ENCODE results near the gene TM4SF18. TPM values are rescaled to one million over a fixed set of nuclear protein-coding genes. Genes with fewer than 3 reads are reported as not detected.
"Not testable (repeated sequence)": the region's sequence is repeated elsewhere in the genome, so short reads cannot be mapped to it uniquely, and the experiment has no call there.

TM4SF18 gene, protein sequence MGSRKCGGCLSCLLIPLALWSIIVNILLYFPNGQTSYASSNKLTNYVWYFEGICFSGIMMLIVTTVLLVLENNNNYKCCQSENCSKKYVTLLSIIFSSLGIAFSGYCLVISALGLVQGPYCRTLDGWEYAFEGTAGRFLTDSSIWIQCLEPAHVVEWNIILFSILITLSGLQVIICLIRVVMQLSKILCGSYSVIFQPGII
- 10 to 100 TPM in 1 of 6 donors, 1 to 10 TPM in 5; 3.3 to 10.6 (median 3.9) TPM for total RNA-seq
- polyA plus RNA-seq, result 1 to 10 TPM; 2.4 to 6.4 TPM

DNA sequence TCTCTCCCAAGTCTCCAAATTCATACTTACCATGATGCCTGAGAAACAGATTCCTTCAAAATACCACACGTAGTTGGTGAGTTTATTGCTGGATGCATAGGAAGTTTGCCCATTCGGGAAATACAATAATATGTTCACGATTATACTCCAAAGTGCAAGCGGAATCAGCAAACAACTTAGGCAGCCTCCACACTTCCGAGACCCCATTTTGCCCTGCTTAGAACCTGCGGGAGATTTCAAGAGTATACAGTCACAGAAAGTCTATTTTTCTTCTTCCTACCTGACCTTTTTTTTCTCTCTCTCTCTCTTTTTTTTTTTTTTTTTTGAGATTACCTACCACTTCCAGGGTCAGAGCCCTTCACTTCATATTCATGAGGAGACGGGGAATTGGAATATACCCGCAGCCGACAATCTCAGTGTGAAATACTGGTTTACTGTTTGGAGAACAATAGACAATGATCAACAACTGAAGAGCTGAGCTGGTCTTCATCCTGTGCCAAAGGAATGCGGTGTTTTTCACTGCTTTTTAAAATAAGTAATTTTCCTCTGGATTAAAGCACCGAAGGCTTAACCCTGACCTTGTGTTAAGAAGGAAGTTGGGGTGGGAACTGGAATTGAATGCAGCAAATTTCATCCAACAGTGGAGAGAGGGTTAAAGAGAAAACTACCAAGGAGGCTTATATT lies at the start of gene TM4SF18:
TM4SF18 (minus strand) TSS at position 461 of the 684 bp plus-strand sequence; CDS start at position 207, 254 bp downstream.
- Histone ChIP-seq H3K4me1 (peaks cover 0 to 7% (median 0%) of the 10 kb centered on the region in 3 donors), H3K4me3 (peak within 1 kb of the TSS in 3 of 4 donors; percentile 3 to 26 (median 11)), H3K9me3 (no peaks in the 10 kb centered on the region), H3K27ac (peak within 1 kb of the TSS in 2 of 4 donors; percentile 34 to 59), H3K36me3 (no peaks in the 10 kb centered on the region), H3K27me3 (no peaks in the 10 kb centered on the region)
- 61 to 69% methylated on average over 11 of the region's 11 CpGs for WGBS, 2 donors
- TF ChIP-seq, protein P1, sequence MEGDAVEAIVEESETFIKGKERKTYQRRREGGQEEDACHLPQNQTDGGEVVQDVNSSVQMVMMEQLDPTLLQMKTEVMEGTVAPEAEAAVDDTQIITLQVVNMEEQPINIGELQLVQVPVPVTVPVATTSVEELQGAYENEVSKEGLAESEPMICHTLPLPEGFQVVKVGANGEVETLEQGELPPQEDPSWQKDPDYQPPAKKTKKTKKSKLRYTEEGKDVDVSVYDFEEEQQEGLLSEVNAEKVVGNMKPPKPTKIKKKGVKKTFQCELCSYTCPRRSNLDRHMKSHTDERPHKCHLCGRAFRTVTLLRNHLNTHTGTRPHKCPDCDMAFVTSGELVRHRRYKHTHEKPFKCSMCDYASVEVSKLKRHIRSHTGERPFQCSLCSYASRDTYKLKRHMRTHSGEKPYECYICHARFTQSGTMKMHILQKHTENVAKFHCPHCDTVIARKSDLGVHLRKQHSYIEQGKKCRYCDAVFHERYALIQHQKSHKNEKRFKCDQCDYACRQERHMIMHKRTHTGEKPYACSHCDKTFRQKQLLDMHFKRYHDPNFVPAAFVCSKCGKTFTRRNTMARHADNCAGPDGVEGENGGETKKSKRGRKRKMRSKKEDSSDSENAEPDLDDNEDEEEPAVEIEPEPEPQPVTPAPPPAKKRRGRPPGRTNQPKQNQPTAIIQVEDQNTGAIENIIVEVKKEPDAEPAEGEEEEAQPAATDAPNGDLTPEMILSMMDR (IDR thresholded peaks at IDR 0.05), result no peak
- peak in 1 of 4 donors; percentile 30 for ATAC-seq
- intact Hi-C loops (cut with DNase I), result no loop called here
- no peak for DNase-seq
- no peak for FAIRE-seq

DNA sequence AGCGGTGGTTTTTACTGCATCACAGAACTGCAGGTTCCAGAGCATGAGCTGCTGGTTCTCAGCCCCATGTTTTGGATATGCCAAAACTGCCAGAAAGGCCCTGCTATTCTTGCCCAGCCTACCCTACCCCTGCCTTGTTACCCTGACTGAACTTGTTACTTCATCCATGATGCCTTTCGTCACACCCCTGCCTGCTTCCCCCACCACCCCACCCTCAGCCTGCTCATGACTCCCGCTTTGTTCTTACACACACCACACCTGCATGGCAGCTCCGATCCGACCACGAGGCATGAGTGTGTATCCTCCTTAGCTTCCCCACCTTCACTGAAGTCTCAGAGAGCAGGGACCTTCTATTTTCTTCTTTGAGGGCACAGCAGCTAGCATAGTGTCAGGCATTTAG lies 49.1 kb upstream of the TM4SF18 start:
- WGBS, 2 donors, result 87 to 91% methylated on average over 6 of the region's 6 CpGs
- no peaks in the 10 kb centered on the region for H3K36me3 ChIP-seq
- intact Hi-C loops (cut with DNase I), result no loop called here
- TF ChIP-seq, protein P1 (IDR thresholded peaks at IDR 0.05), result no peak
- H3K4me3 ChIP-seq, result no peak overlapping the region
- H3K9me3 ChIP-seq, result no peaks in the 10 kb centered on the region
- no peak for ATAC-seq
- peaks cover 31 to 40% (median 40%) of the 10 kb centered on the region in 3 donors for H3K4me1 ChIP-seq
- no peak for DNase-seq
- H3K27me3 ChIP-seq, result no peaks in the 10 kb centered on the region
- H3K27ac ChIP-seq, result no peak overlapping the region
- no peak for FAIRE-seq

DNA sequence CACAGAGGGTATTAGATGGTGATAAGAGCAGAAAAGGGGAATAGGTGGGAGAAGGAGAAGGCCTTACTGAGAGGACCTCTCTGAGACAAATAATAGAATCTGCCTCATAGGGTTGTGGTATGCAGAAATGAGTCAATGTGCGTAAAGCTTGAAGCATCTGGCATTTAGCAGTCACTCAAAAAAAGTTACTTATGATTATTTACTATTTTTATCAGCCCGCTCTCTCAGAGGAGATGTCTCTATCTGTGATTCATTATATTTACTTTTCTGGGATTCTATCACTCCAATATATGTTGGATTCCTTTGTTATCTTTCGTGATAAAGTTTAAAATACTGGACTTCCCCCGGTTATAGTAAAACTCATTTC lies 48.6 kb upstream of the TM4SF18 start:
- Histone ChIP-seq H3K27ac (no peak overlapping the region), H3K27me3 (no peaks in the 10 kb centered on the region), H3K4me3 (no peak overlapping the region), H3K36me3 (no peaks in the 10 kb centered on the region), H3K9me3 (no peaks in the 10 kb centered on the region), H3K4me1 (peaks cover 27 to 39% (median 36%) of the 10 kb centered on the region in 3 donors)
- DNase-seq, result no peak
- FAIRE-seq, result no peak
- no peak for ATAC-seq
- intact Hi-C loops (cut with DNase I), result no loop called here
- TF ChIP-seq, protein P1 (IDR thresholded peaks at IDR 0.05), result no peak
- 46 to 61% methylated on average over 4 of the region's 4 CpGs for WGBS, 2 donors

DNA sequence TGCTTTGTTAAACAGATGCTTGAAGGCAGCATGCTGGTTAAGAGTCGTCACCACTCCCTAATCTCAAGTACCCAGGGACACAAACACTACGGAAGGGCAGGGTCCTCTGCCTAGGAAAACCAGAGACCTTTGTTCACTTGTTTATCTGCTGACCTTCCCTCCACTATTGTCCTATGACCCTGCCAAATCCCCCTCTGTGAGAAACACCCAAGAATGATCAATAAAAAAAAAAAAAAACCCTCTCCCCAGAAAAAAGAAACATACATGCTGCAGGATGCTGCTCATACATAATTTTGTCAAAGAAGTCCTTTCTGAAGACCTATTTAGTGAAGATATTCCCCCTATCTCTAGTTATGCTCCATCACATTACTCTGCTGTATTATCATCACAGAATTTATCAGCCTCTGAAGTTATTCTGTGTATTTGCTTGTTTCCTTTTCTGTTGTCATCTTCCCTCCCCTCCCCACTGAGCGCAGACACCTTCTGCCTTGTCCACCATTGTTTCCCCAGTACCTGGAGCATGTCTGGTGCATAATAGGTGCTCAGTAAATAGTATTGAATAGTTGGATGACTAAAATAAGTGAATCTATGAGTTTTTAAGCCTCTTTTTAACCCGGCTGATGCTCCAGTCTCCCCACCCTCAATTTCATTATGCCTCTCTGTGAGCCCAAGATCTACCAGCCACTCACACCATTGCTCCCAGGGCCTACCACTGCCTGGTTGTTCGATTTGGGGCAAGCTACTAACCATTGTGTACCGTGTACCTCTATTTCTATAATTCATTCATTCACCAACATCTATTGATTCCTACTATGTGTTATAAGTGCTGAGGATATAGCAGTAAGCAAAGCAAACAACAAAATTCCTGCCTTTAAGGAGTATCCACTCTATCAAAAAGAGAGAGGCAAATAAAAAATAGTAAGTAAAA lies 48.0 kb upstream of the TM4SF18 start:
- WGBS, 2 donors, result 58 to 67% methylated on average over 6 of the region's 6 CpGs
- no peak for ATAC-seq
- peaks cover 27 to 36% (median 35%) of the 10 kb centered on the region in 3 donors for H3K4me1 ChIP-seq
- intact Hi-C loops (cut with DNase I), result no loop called here
- H3K27me3 ChIP-seq, result no peaks in the 10 kb centered on the region
- no peak overlapping the region for H3K4me3 ChIP-seq
- DNase-seq, result no peak
- TF ChIP-seq, protein P1 (IDR thresholded peaks at IDR 0.05), result no peak
- FAIRE-seq, result no peak
- no peaks in the 10 kb centered on the region for H3K36me3 ChIP-seq
- H3K9me3 ChIP-seq, result no peaks in the 10 kb centered on the region
- no peak overlapping the region for H3K27ac ChIP-seq

DNA sequence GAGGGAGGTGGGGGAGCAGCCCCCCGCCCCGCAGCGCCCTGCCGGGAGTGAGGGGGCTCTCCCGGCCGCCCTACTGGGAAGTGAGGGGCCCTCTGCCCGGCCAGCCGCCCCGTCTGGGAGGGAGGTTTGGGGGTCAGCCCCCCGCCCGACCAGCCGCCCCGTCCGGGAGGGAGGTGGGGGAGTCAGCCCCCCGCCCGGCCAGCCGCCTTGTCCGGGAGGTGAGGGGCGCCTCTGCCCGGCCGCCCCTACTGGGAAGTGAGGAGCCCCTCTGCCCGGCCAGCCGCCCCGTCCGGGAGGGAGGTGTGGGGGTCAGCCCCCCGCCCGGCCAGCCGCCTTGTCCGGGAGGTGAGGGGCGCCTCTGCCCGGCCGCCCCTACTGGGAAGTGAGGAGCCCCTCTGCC lies 46.8 kb upstream of the TM4SF18 start:
- FAIRE-seq; ATAC-seq; H3K4me3 ChIP-seq; H3K9me3 ChIP-seq; intact Hi-C loops (cut with DNase I); H3K36me3 ChIP-seq; H3K27me3 ChIP-seq; H3K27ac ChIP-seq: not testable (repeated sequence)
- peaks cover 19 to 24% (median 23%) of the 10 kb centered on the region in 3 donors for H3K4me1 ChIP-seq
- WGBS, 2 donors, result 92 to 100% methylated on average over 5 to 22 of the region's 32 CpGs
- DNase-seq, result peak in 1 of 6 donors; percentile 58
